Neutrophil (primary cell): ENCODE data around the gene IQGAP2.
A peak's percentile ranks its signal among the peaks of the same experiment; 100 is the strongest.

Experiments
- H3K27ac ChIP-seq: fragments of 200-600 bp; sonication (generic); 2 replicates; pipeline ENCODE4 v1.5.1; 2016; ENCODE audit warnings: mild to moderate bottlenecking, moderate library complexity
- H3K27me3 ChIP-seq: fragments of 200-600 bp; sonication (generic); 2 replicates; pipeline ENCODE4 v1.6.0; 2016; ENCODE audit warnings: mild to moderate bottlenecking
- H3K36me3 ChIP-seq: fragments of 200-600 bp; sonication (generic); 2 replicates; pipeline ENCODE4 v1.5.1; 2017
- H3K4me1 ChIP-seq, 2 experiments: fragments of 200-600 bp in 1 of 2; sonication (generic) in 1 of 2; 1 replicate in 1 of 2; 2 replicates in 1 of 2; pipeline versions ENCODE4 v1.5.1 to v1.6.1; 2013 to 2016; ENCODE audit warnings: low read depth in 1 of 2, low read length in 1 of 2, mild to moderate bottlenecking in 1 of 2, moderate library complexity in 1 of 2; ENCODE audit not compliant: control insufficient read depth in 1 of 2, insufficient read depth in 1 of 2
- H3K4me3 ChIP-seq, 2 experiments: fragments of 200-600 bp in 1 of 2; sonication (generic) in 1 of 2; 1 replicate in 1 of 2; 2 replicates in 1 of 2; pipeline ENCODE4 v1.5.1; 2013 to 2016; ENCODE audit warnings: low read depth in 1 of 2, low read length in 1 of 2, mild to moderate bottlenecking in 1 of 2, moderate library complexity in 1 of 2
- H3K9me3 ChIP-seq: fragments of 200-600 bp; sonication (generic); 2 replicates; pipeline ENCODE4 v1.5.1; 2016
- TF ChIP-seq, protein P1 (sequence below): fragments of 200-600 bp; sonication (generic); IDR thresholded peaks from 2 replicates; pipeline ENCODE4 v1.5.1; 2016; ENCODE audit warnings: antibody characterized with exemption

Gene IQGAP2

GRCh38 chr5:76415855-76416254, 12.8 kb downstream of the IQGAP2 start:
- Histone ChIP-seq H3K27me3 (no peaks in the 10 kb centered on the region), H3K27ac (no peak overlapping the region), H3K4me3 (no peak overlapping the region), H3K4me1 (peaks cover 5 to 6% of the 10 kb centered on the region in 2 experiments), H3K36me3 (no peaks in the 10 kb centered on the region), H3K9me3 (no peaks in the 10 kb centered on the region)
- TF ChIP-seq, protein P1, sequence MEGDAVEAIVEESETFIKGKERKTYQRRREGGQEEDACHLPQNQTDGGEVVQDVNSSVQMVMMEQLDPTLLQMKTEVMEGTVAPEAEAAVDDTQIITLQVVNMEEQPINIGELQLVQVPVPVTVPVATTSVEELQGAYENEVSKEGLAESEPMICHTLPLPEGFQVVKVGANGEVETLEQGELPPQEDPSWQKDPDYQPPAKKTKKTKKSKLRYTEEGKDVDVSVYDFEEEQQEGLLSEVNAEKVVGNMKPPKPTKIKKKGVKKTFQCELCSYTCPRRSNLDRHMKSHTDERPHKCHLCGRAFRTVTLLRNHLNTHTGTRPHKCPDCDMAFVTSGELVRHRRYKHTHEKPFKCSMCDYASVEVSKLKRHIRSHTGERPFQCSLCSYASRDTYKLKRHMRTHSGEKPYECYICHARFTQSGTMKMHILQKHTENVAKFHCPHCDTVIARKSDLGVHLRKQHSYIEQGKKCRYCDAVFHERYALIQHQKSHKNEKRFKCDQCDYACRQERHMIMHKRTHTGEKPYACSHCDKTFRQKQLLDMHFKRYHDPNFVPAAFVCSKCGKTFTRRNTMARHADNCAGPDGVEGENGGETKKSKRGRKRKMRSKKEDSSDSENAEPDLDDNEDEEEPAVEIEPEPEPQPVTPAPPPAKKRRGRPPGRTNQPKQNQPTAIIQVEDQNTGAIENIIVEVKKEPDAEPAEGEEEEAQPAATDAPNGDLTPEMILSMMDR = no peak

- Histone ChIP-seq H3K9me3 (no peaks in the 10 kb centered on the region), H3K27ac (no peak overlapping the region), H3K4me3 (no peak overlapping the region), H3K36me3 (no peaks in the 10 kb centered on the region), H3K27me3 (no peaks in the 10 kb centered on the region), H3K4me1 (peaks cover under 1 to 3% of the 10 kb centered on the region in 2 experiments)
- TF ChIP-seq, protein P1 = no peak
Measured at GRCh38 chr5:76419597-76420298, 16.7 kb downstream of the IQGAP2 start.

- peaks cover 18 to 26% of the 10 kb centered on the region in 2 experiments for H3K4me1 ChIP-seq
- TF ChIP-seq, protein P1 = no peak
- H3K9me3 ChIP-seq = no peaks in the 10 kb centered on the region
- H3K27me3 ChIP-seq = no peaks in the 10 kb centered on the region
- no peak overlapping the region for H3K27ac ChIP-seq
- no peaks in the 10 kb centered on the region for H3K36me3 ChIP-seq
- no peak overlapping the region for H3K4me3 ChIP-seq
Measured at GRCh38 chr5:76422227-76422626, 19.1 kb downstream of the IQGAP2 start.

- H3K9me3 ChIP-seq = no peaks in the 10 kb centered on the region
- TF ChIP-seq, protein P1 = no peak
- H3K36me3 ChIP-seq = no peaks in the 10 kb centered on the region
- no peak overlapping the region for H3K4me3 ChIP-seq
- H3K4me1 ChIP-seq = peaks cover 18 to 30% of the 10 kb centered on the region in 2 experiments
- H3K27ac ChIP-seq = no peak overlapping the region
- H3K27me3 ChIP-seq = no peaks in the 10 kb centered on the region
Measured at GRCh38 chr5:76422742-76423141, 19.7 kb downstream of the IQGAP2 start.

- TF ChIP-seq, protein P1 = no peak
- no peak overlapping the region for H3K4me3 ChIP-seq
- peak overlapping the region; percentile 14 for H3K27ac ChIP-seq
- no peaks in the 10 kb centered on the region for H3K27me3 ChIP-seq
- no peaks in the 10 kb centered on the region for H3K36me3 ChIP-seq
- H3K4me1 ChIP-seq = peaks cover 18 to 33% of the 10 kb centered on the region in 2 experiments
- H3K9me3 ChIP-seq = no peaks in the 10 kb centered on the region
Measured at GRCh38 chr5:76425146-76425545, 22.1 kb downstream of the IQGAP2 start.
